ENCODE measurements around the gene ILF2.

Gene ILF2

DNA sequence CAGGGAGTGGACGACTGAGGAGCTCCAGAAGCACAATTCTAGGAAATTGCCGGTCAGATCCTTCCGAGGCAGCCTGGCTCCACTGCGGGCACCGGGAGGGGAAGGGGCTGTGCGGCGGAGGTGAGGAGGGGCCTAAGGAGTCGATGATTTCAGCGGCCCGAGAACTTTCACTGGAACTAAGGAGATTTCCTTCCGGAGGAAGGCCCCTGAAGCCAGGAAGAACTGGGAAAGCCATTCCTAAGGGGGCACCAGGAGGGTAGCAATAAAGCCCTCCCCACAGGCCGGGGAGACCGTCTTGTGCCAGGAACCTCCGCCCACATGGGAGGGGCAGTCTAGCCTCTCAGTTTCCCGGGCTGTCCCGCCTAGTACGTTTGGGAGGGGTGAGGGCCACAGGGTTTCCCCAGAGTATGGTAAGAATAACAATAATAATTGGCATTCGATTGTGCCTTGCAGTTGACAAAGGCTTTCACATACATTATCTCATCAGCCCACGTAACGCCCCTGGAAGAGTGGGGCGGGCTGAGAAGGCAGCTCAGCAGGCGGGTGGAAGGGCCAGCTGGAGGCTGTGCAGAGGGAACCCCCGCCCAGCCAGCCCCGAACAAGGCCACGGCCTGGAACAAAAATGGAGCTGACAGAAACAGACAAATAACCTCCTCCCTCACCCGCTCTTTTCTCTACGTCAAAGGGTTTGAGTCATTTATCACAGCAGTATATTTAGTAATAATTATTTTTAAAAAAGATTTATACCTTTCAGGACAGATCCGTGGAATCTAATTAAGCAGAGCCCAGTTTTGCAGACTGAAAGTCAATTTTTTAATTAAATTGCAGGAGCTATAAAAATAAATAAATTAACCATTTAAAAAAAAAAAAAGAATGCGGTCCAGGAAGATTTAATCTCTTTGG is 27.5 kb upstream of the ILF2 start:
- no peak overlapping the region for H3K4me3 ChIP-seq (ENCODE audit: low read depth, low read length)
- TF ChIP-seq, protein P1, sequence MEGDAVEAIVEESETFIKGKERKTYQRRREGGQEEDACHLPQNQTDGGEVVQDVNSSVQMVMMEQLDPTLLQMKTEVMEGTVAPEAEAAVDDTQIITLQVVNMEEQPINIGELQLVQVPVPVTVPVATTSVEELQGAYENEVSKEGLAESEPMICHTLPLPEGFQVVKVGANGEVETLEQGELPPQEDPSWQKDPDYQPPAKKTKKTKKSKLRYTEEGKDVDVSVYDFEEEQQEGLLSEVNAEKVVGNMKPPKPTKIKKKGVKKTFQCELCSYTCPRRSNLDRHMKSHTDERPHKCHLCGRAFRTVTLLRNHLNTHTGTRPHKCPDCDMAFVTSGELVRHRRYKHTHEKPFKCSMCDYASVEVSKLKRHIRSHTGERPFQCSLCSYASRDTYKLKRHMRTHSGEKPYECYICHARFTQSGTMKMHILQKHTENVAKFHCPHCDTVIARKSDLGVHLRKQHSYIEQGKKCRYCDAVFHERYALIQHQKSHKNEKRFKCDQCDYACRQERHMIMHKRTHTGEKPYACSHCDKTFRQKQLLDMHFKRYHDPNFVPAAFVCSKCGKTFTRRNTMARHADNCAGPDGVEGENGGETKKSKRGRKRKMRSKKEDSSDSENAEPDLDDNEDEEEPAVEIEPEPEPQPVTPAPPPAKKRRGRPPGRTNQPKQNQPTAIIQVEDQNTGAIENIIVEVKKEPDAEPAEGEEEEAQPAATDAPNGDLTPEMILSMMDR (IDR thresholded peaks at IDR 0.05; ENCODE audit: low read depth, low read length) = no peak
- DNase-seq (ENCODE audit: low read depth, low spot score) = peak; percentile 16
- in situ Hi-C loops (cut with HindIII; ENCODE audit: low sequenced_read_pairs) = no loop called here

DNA sequence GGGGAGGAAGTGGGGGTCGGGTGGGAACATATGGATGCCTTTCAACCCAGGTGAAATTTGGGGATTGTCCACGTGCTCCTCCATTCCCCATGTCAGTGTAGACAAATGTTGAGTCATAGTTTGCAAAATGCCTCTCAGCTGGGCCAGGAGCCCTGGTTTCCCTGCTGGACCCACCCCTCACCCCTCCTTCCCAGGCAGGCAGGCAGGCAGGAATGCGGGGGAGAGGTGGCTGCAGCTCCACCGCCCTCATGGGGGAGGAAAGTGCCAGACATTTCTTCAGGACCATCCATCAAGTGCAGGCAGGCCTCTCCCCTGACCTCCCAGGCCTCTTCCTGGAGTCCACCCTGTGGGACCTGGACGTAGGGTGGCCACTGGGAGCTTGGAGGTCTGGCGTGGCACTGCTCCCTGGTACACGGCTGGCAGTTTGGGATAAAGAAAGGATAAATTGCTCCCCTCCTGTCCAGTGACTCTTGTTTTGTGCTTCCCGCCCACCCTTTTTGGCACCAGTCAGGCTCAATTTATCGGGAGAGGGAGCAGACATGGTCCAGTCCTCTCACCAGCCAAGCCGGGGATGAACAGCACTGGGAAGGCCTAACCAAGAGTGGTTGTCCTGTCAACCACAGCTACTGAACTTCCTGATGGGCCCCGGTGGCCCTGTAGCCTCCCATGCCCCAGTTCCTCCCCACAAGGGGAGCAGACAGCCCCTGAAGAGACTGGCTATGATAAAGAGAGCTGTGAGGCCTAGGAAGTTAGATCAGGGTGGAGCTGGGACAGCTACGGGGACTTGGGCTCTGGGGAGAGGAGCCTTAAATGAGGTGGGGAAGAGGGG is 26.6 kb upstream of the ILF2 start:
- in situ Hi-C loops (cut with HindIII; ENCODE audit: low sequenced_read_pairs) = no loop called here
- TF ChIP-seq, protein P1 (IDR thresholded peaks at IDR 0.05; ENCODE audit: low read depth, low read length) = no peak
- no peak overlapping the region for H3K4me3 ChIP-seq (ENCODE audit: low read depth, low read length)
- DNase-seq (ENCODE audit: low read depth, low spot score) = no peak

DNA sequence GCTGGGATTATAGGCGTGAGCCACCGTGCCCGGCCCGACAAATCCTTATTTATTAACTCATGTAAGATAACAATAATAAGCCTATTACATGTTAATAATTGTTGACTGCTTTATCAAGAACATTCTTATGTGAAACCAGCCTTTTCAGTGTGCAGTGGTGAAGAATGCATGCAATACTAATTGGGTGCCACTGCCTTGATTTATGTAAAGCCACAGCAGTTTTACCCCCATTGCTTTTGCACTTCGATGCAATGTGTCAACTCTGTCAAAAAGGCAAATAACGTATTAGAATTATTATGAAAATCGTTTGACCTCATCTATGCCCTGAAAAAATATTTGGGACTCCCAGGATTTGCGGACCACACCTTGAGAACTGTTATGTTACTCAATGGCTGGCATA is 25.9 kb upstream of the ILF2 start:
- no peak for DNase-seq (ENCODE audit: low read depth, low spot score)
- in situ Hi-C loops (cut with HindIII; ENCODE audit: low sequenced_read_pairs) = no loop called here
- H3K4me3 ChIP-seq (ENCODE audit: low read depth, low read length) = no peak overlapping the region
- TF ChIP-seq, protein P1 (IDR thresholded peaks at IDR 0.05; ENCODE audit: low read depth, low read length) = no peak

DNA sequence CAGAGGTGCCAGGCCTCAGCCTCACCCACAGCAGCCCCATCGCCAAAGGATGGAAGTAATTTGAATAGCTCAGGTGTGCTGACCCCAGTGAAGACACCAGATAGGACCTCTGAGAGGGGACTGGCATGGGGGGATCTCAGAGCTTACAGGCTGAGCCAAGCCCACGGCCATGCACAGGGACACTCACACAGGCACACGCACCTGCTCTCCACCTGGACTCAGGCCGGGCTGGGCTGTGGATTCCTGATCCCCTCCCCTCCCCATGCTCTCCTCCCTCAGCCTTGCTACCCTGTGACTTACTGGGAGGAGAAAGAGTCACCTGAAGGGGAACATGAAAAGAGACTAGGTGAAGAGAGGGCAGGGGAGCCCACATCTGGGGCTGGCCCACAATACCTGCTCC is 22.7 kb upstream of the ILF2 start:
- no peak for DNase-seq (ENCODE audit: low read depth, low spot score)
- in situ Hi-C loops (cut with HindIII; ENCODE audit: low sequenced_read_pairs) = no loop called here
- no peak overlapping the region for H3K4me3 ChIP-seq (ENCODE audit: low read depth, low read length)
- TF ChIP-seq, protein P1 (IDR thresholded peaks at IDR 0.05; ENCODE audit: low read depth, low read length) = no peak

DNA sequence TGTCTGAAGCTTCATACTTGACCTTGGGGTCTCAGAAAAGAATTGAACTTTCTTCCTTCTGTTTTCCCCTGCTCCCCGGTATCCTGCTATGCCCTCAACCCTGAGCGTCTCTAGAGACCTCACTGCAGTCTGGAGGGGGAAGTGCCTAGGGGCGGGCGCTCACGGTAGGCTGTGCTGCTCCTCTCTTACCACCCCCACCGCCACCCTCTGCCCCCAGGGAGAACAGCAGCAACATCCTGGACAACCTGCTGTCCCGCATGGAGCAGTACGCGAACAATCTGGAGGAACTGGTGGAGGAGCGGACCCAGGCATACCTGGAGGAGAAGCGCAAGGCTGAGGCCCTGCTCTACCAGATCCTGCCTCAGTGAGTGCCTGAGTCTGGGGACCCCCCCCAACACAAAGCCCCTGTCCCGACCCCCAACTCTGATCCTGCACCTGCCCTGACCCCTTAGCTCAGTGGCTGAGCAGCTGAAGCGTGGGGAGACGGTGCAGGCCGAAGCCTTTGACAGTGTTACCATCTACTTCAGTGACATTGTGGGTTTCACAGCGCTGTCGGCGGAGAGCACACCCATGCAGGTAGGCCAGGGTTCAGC is 18.0 kb upstream of the ILF2 start:
- no peak overlapping the region for H3K4me3 ChIP-seq (ENCODE audit: low read depth, low read length)
- TF ChIP-seq, protein P1 (IDR thresholded peaks at IDR 0.05; ENCODE audit: low read depth, low read length) = no peak
- DNase-seq (ENCODE audit: low read depth, low spot score) = no peak
- in situ Hi-C loops (cut with HindIII; ENCODE audit: low sequenced_read_pairs) = no loop called here

DNA sequence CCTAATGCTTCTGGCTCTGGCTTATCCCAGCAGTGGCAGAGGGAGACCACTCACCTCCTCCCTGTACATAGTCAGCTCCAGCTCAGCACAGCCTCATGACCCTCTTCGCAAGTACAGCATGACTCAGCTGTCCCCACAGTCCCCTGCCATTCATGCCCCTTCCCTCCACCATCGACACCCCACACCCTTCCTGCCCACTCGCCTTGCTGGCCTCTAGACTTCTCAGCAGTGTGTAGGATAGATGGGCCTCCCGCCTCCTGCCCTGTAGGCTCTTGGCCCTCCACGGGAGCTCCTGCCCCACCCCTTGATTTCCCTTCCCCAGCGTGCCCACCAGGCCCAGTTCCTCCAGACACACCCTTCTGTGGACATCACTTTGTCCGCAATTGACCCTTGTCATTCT is 17.5 kb upstream of the ILF2 start:
- H3K4me3 ChIP-seq (ENCODE audit: low read depth, low read length) = no peak overlapping the region
- TF ChIP-seq, protein P1 (IDR thresholded peaks at IDR 0.05; ENCODE audit: low read depth, low read length) = no peak
- in situ Hi-C loops (cut with HindIII; ENCODE audit: low sequenced_read_pairs) = no loop called here
- DNase-seq (ENCODE audit: low read depth, low spot score) = no peak

All from astrocyte of the spinal cord (primary cell).